Colon (tissue), 2 donors: ENCODE results near the gene EFNB2.

Source experiments
- FAIRE-seq: peaks from 2 replicates; lab custom pipeline; 2012; peaks lifted over from hg19 to GRCh38; lab: Jason Lieb, UNC
- donor health status: control.
- donor health status: control.

Gene EFNB2

DNA sequence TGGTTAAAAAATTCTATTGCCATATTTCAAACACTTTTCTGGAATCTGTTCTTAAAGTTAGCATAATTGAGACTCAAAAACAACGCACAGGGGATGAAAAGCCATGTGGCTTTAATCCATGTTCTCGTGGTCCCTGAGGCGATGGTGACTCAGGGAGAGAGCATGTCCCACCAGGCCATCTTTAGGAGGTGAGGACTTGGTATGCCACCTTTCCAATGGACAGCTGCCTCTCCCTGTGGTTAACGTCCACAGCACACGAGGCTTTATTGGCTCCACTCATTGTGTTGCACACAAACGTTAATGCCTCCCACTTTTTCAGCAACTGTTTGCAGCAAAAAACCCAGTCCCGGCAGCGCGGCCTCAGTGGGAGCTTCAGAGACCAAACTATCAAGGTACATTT is 51.4 kb downstream of the EFNB2 start:
- FAIRE-seq: no peak

DNA sequence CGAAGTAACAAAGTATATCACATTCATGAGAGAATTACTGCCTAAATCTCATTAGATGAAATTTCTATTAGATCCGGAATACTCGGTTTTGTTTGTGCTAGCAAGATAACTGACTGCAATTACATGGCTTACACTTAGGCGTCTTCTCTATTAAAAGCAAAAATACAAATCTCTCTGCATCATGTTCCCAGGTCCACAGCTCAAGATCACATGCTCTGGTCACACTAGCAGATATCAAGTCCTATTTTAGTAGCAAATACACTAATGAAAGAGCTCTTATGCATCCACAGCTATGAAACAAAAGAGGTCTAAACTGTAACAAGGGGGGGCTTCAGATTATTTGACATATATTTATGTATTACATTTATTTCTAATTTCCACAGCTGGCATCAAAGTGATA is 53.5 kb downstream of the EFNB2 start:
- no peak for FAIRE-seq

DNA sequence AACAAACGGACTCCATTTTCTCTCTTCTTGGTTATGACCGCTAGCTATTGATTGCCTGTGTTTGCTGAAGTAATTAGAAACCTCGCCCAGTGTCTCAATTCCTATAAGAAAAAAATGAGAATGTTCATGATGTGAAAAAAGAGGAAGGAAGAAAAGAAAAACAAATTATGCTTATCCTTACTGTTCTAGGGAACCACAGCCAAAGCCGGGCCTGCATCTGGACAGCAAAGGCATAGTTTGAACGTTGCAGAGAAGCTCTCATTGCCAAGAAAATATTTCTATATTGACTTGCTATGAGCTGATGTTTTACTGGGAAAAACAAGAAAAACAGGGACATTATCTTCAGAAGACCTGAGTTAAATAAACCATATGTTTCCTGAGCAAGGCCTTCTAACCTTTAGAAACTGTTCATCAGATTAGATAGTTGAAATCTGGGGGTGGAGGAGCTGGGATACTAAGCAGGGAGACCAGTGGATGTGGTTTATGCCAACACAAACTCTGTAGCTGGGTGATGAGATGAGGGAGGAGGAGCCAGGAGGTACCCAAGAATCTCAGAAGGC is 55.0 kb downstream of the EFNB2 start:
- no peak for FAIRE-seq

DNA sequence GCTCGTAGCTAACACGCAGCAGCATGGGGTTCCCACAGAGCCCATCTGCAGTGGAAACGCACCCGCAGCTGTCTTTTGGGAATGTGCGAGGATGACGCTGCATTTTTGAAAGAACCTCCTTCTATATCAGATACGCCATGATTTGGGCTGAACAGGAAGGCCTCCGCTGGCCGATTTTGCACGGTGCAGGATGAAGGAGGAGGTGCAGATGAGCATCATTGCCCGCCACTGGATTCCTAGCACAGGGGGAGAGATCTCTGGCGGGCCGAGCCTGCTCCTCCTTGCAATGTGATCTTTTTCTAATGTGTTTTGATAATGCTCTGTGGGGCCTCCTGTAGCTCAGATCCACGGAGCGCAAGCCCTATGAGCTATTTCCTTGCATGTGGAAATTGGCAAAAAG is 55.5 kb downstream of the EFNB2 start:
- FAIRE-seq: no peak

DNA sequence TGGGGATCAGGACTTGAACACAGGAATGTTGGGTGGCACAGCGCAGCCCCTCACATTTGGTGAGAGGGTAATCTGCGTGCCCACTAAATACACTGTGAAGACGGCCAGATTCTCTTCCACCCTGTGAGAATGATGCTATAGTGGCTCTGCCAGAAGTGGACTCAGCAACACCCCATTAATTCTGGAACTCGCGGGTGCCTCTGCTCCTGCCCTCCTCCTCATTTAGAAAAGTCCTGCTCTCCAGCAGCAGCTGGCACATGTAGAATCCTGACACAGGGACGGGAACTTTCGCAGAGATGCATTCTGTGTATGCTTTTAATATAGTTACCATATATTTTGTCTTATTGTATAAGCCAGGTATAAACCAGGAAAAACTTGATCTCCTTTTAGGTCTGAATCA is 57.3 kb downstream of the EFNB2 start:
- no peak for FAIRE-seq

DNA sequence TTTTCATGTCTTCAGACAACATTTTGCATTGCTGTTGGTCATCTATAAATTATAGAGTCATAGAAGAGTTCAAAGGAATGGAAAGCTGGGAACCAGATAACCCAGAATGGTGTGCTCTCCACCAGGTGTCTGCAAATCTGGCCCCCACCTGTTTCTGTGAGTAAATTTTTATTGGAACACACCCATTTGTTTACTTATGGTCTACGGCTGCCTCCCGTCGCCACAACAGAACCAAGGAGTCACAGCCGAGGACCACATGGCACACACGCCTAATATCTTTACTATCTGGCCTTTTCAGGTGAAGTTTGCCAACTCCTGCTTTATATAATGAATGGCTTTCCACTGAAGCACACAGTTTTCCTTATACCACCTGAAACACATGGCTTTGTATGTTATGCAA is 58.2 kb downstream of the EFNB2 start:
- FAIRE-seq: no peak

DNA sequence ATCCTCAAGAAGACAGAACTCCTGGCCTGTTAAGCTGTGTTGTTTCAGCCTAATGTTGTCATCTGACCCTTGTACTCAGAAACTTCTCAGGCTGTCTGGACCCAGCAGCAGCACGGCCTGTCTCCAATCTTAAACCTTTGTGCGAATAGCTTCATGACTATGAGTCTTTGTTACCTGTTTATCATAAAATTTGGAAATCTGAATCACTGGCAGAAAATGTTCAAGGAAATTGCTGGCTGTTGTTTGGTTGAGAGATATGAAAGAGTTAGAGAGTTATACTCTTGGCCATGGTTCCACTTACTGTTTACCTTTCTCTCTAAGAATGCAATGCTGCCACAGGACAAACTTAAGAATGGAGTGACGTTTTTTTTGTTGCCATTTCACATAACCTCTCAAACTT is 59.6 kb downstream of the EFNB2 start:
- no peak for FAIRE-seq

DNA sequence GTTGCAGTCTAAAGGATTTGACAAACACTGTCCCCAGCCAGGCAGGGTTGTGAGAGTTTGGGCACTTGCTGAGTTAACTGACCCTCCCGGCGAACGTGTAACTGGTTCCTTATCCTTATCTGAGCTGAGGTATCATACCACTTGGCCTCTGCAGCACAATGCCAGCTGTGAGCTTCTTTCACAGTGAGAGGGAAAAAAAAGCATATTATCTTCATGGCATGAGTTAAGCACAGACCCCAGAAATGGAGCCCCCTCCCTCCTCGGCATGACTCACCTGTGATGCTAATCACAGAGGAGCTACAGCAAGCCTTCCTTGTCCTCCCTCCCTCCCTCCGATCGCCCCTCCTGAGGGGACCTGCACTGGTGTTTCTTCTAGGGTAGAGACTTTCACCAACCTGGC is 60.5 kb downstream of the EFNB2 start:
- FAIRE-seq: no peak

DNA sequence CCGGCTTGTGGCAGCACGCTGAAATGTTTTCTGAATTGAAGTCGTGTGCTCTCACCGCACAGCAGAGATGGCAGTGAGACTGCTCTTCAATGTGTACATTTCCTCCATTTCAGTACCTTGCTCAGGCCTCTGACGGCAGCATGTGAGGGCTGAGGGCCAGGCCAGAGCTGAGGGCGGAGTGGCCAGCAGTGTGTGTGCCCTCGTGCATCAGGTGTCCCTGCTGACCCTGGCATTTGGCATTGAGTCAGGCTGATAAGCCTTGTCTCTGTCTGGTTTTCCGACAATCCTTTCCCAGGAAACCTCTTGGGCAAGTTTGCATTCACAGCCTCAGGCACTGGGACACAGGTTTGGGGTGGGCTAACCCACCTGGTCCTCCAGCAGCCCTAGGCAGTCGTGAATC is 62.3 kb downstream of the EFNB2 start:
- no peak for FAIRE-seq

DNA sequence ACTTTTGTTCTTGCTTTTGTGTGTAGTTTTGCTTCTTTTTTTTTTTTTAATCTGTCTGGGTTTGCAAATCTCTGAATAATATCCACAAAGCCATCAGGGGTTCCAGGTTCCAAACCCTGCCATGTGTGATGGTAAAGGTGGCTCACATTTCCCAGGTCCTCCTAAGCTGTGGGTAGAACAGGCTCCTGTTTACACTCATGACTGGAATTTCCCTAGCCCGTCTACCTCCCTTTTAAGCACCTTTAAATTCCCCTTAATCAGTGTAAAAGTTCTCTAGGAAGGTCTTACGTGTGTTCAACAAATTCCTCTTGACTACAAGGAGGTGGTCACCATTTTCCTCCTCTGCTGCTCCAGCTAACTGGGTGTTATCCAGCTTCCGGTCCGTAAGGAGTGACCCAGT is 62.8 kb downstream of the EFNB2 start:
- no peak for FAIRE-seq

DNA sequence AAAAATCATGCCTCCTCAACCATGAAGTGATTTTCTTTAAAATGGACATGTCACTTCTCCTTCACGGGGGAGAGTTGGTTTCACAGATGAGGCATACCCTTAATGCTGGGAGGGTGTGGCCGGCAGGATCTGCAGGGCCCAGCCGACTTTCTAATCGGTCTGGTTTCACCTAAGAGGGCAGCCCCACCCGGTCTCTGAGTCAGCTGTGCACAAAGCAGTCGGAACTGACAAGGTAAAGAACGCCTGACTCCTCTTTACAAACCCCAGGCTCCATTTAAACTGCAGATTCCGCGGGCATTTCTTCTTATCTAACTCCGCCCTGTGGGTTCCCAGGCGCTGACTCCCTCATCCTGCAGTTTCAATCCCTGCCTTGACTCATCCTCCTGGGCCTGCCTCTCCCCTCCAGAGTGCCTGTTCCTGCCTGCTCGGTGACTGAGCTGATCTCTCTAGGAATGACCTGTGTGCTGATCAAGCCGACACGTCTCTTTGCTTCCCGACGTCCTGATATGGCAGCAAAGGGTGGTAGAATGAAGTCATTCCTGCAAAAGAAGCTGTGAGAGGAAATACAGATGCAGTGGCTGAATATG is 63.4 kb downstream of the EFNB2 start:
- FAIRE-seq: no peak

DNA sequence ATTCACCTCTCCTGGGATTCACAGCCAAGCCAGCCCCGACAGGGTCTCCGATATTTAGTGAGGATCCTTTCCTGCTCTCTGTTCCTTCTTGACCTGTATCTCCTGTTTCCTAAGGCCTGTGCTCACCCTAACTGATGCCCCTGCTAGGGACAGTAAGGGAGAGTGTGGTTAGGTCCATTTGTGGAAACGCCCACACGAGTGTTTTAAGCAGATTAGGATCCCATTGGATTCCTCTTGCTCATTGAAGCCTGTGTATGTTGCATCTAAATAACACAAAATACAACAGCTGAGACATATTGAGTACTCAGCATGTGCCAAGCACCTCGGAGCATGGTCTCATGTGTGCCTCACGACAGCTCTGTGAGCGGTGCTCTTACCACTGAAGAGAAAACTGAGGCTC is 64.9 kb downstream of the EFNB2 start:
- no peak for FAIRE-seq

DNA sequence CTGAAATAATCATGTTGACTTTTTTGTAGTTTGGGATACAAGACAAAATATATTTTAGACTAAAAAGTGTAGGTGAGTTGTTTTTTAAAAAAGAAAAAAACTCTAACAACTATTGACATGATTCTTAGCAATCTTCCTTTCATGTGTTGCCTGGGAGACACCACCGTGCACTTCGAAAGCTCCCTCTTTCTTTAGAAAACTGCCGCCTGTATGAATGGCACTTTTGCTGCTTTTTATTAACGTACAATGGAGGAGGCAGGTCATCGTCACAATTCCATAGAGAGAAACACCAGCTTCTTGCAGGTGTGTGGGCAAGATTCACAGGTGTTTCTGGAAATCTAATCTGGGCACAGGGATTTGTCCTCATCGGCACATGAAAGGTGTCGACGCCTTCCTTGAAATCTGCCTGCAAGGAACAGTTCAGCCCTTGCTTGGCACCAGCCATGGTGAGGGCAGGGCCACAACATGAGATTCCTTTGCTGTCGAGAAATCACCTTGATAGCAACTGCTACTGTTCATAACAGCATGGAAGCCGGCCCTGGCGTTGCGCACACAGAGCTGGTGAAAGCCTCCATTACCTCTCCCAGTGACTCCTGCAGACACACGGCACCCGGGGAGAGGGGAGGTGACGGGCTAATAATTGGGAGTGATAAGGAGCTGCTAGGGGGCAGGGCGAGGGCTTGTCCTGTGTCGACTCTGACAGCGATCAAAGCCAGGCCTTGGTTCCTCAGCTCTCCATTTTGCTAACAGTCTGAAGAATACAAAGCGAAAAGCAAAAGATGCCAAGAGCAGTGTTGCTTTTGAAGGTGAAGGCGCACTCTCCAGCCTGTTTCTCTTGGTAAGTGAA is 66.5 kb downstream of the EFNB2 start:
- no peak for FAIRE-seq

DNA sequence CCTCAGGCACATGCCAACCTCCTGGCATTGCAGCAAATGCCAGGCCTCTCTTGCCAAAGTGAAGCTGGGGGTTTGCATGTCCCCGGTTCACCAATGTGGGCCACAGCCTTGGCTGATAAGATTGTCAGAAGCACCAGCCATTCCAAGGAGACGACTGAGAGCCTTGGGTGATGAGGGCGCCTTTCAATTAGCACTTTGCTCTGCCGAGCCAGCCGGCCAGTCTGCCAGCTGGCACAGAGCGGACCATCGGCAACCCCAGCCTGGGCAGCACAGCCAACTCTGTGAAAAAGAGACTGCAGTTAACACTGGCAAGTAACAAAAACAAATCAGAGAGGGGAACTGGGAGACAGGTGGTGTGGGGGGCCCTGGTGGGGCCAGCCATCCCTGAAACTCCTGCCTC is 67.3 kb downstream of the EFNB2 start:
- FAIRE-seq: no peak

DNA sequence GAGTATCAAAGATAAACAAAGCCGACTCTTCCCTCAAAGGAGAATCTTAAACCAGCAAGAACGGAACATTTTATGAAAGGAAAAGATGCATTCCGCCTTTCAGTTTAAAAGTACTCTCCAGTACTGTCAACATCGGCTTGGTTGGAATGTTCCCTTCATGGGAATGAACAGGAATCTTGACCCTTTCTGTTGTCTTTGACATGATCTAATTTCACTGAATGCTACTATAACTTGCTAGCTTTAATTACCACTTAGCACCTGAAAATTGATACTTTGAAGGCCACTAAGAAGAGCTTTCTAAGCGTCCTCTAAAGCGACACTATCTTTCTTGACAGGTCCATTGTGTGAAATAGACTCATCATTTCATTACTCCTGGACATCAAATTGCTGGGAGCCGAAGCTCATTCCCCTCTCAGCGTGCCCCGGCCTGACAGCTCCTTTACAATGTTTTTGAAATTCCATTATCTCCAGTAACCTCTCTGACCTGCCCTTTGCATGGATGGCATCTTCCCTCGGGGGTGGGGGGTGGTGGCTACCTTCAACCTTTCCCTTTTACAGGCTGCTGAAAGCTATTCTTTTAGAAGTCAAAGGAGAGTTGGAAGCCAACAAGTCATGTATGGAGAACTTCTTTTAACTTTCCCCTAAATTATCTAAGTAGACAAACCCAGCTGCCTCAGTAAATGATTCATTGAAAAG is 67.9 kb downstream of the EFNB2 start:
- no peak for FAIRE-seq

DNA sequence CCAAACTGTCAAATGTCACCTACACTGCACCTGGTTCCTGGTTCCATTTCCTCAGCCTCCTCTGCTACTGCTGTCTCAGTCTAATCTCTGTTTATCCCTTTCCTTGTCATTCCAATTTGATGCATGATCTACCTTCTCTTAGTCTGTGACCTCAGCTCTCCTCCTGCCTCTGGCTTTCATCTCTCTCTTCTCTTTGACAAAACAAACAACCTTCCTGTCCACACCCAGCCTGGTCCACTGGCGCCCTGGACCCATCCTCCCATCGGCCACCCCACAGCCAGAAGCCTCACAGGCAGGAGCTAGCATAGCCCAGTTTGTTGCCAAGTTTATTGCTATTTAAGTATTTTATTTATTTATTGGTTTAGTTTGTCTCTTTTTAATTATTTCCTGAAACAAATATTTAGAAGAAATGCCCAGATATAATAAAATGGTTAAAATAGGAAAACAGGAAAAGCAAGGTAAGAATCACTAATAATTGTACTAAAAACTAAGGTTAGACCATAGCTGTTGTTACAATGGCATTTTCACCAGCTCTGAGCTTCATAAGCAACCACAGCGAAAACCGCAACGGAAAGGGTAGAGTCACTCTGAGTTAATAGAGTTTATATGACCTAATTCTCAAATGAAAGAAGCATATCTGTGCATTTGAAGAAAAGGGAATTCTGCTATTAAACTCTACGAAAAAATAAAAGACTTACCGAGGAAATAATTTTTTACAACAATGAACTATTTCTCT is 68.6 kb downstream of the EFNB2 start:
- FAIRE-seq: no peak

DNA sequence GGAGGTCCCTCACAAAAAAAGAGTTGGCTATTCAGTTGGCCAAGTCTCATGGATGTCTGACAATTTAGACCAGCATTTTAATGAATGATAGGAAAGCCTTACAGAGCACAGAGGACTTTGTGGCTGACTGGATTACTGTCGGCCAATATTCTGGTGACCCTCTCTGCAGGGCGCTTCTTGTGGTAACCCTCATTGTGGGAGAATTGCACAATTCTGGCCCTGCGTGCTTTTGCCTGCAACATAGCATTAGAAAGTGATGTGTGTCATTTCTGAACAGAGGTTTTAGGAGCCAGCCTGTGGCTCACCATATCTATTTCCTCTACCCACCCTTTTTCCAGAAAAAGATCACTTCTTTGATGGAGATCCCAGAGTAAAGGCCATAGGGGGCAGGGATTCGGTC is 71.4 kb downstream of the EFNB2 start:
- FAIRE-seq: no peak

DNA sequence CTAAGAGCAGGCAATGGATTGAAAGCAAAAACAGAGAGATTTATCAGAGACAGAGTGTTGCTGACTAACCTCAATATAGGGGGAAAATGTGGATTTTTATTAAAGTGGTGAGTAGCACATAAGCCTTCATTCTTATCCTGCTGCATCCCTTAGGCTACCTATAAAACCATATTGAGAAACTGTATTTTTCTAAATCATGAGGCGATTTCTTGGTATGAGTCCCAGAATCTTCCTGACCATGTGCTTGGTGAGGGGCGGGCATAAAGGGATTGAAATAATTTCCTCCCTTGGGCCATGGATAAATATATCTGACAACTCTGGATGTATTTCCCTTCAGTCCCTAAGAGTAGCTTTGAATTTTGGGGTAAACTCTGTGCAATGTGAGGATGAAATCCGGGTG is 72.8 kb downstream of the EFNB2 start:
- FAIRE-seq: no peak

DNA sequence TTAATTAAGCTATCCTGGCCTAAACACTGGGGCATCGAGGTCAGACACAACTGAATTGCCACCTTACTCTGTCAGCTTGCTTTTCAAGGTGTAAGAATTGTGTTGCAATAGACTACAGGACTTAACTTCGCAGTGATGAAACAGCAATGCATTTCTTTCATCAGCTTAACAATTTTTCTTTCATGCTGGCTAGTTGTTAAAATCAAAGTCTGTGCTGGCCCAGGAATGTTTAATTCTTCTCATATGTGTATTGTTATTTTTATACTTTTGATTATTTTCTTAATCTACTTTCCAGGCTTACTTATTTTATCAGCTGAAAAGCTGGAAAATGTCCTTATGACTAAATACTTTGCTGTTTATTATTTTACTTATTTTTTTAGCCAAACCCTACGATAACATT is 79.7 kb downstream of the EFNB2 start:
- no peak for FAIRE-seq

DNA sequence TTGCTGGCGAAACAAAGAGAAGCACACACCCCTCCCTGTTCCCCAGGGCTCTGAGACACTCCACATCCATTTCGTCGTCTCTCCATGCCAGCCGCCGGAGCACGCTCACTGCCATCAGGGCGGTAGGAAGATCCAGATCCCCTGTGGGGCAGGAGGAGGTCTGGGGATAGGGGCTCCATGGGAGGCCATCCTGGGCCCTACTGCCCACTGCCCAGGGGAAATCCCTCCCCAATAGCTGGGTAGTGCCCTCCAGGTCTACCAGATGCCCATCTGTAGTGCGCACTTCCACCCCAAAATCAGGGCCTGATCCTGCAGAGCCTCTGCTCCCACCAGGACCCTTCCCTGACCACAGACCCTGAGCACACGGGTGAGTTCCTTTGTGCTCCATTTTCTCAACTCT is 80.3 kb downstream of the EFNB2 start:
- no peak for FAIRE-seq

DNA sequence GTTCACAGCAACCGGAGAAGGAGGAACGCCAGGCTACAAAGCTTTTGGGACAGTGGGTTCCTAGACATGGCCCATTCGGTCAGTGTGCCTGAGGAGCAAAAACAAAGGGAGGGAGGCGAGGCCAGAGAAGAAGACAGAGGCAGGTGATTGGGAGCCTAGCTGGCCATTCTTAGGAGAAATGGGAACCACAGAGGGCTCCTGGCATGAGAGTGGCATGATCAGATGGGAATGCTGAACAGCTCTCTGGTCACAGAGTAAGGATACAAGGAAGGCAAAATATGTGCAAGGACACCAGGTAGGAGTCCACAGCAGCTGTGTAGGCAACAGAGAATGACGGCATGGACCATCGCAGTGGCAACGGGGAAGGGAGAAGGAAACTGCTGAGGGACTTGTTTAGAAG is 82.4 kb downstream of the EFNB2 start:
- no peak for FAIRE-seq

DNA sequence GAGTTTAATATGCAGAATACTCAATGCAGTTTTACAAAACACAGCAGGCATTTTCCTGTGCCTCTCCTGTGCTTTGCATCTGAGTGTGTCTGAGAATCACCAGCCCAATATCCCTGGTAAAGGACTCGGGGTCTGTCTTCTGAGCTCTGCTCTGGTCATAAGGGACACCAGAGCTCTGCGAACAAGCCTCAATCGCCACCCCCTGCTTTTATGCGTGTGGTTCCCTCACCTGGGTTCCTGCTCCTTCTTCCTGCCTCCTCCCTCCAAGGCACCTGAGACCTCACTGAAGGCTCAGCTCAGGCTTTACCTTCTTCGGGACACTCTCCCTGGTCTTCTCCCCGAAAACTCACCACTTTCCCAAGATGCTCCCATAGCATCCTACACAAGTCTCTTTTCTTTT is 84.5 kb downstream of the EFNB2 start:
- no peak for FAIRE-seq

DNA sequence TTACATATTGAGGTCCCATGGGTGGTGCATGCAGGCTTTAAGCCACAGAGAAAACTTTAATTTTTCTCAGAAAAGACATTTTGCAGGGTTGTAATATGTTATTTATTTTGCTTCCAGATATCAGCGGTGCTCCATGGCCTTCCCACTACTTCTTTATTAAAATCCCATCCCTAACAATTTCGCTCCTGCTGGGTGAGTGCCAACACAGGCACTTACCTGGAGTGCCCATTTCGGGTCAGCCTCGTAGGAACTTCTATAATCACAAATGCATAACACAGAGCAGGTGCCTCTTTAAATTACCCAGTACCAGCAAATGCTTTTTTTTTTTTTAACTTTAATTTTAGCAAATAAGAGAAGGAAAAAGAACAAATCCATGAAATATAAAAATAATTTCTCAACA is 86.4 kb downstream of the EFNB2 start:
- no peak for FAIRE-seq
